HG03066 (cell line): Measurements from ENCODE around the gene ZYX.
"Not testable (repeated sequence)": the region's sequence is repeated elsewhere in the genome, so short reads cannot be mapped to it uniquely, and the experiment has no call there.

Experiments
- ATAC-seq: cut with Tn5 transposase; IDR thresholded peaks from one replicate; pipeline ENCODE4 v1.9.1; 2021; ENCODE audit warnings: low read depth; ENCODE audit not compliant: unreplicated experiment

Gene ZYX

DNA sequence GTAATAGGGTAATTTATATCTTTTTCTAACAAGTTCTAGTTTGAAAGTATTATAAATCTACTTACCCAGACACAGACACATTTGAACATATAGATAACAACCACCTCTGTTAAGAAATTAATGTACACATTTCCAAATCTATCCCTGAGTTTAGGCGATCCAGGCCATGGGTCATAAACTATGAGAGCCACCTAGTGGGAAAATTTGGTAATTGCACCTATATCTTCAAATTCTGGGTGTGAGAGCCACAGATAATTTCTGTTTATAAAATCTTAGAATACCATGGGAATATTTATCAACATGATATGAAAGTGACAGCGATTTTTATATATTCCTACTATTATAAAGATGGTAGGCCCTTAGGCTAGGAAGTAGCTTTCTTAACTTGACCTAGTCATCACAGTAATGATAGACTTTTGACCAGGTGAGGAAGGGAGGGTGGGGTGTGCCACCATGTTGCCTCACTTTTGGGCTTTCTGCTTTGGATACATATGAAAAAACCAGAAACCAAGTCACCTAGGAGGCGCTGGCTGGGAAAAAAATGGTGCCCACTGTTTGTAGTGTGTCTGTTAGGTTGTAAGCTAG is 35.5 kb downstream of the ZYX start:
- no peak for ATAC-seq

DNA sequence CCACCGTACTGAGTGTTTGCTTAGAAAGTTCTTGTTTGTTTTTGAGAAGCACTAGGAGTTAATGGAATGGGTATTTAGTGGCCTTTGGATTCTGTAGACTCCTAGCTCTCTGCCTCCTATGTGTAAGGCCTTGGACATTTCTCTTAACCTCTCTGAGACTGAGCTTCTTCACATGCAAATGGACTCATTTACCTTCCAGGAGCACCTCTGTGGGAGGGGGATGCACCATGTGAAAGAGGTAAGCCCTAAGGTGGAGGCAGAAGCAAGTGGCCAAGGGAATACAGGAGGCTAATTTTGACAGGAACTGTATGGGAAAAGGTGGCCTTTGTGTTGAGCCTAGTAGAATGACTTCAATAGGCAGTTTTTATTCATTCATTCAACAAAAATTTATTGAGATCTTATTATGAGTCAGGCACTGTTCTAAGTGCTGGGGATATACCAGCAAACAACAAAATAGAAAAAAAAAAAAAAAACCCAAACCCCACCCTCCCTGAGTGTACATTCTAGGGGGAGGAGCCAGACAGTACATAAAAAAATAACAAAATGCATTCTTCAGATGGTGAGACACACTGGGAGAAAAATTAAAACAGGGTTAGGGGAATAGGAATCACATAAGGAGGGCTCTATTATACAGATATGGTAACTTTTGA is 36.7 kb downstream of the ZYX start:
- ATAC-seq, result no peak

DNA sequence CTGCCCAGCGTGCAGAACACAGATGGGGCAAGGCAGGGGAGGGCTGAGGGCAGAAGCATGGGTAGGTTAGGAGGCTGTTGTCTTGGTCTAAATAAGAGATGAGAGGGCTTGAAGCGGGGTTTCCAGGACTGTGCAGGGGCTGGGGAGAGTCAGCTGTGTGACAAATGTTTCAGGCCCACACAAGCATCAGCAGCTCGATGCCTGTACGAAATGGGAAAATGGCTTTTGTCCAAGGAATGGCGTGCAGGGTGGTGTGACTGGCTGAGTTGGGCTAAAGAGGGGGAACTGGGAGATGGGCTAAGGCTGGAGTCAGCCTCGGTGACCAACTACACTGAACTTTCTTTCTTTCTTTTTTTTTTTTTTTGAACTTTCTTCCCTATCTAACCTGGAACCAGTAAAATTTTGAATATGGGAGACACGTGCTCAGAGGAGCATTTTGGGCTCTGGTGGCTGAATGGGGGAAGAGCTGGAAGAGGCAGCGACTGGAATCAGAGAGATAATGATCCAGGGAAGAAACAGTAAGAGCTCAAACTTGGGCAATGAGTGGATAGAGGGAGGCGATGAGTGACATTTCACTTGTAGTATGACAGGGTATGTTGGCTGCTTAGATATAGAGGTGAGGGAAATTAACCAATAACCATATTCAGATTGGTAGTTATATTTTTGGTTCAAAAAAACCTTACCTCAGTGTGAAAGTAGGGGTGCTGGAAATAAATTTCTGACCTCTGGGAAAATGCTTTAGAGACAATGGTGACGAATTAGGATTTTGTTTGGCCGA is 37.7 kb downstream of the ZYX start:
- no peak for ATAC-seq

DNA sequence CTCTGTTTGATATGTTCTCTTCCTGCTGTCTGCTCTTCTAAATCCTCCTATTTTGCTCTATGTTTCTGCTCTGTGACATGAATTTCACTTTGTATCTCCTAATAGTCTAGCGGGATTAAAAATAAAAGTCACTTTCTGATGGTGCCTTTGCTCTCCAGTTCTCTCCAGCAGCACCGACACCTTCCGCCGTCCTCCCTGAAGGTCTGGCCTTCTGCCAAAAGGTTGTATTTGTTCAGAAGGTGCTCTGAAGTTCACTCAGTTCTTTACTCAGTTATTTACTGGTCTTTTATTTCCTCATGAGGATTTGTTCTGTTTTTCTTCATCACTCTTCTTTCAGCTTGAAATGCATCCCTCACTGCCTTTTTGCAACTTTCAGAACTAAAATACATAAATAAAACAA is 38.7 kb downstream of the ZYX start:
- ATAC-seq, result no peak

DNA sequence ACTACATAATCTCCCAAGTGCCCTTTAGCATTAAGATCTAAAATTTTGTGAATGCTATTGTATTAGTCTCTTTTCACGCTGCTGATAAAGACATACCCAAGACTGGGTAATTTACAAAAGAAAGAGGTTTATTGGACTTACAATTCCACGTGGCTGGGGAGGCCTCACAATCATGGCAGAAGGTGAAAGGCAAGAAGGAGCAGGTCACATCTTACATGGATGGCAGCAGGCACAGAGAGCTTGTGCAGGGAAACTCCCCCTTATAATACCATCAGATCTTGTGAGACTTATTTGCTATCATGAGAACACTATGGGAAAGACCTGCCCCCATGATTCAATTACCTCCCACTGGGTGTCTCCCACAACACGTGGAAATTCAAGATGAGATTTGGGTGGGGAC is 39.5 kb downstream of the ZYX start:
- not testable (repeated sequence) for ATAC-seq

DNA sequence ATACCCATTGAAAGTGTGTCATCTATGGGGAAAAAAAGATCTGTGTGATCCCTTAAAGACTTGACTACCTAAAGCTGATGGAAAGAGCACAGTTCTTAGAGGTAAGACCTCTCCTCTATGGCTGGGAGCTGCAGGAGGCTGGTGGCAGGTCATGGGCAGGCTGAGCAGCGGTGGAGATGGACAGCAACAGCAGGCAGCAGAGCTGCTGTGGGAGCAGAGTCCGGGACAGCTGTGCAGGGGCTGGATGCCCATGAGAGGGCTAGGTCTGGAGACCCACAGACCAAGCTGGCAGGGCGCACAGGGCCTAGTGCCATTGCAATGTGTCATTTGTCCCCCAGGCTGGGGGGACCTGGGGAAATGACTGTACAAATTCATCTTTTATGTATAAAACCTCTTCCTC is 40.9 kb downstream of the ZYX start:
- ATAC-seq, result no peak

DNA sequence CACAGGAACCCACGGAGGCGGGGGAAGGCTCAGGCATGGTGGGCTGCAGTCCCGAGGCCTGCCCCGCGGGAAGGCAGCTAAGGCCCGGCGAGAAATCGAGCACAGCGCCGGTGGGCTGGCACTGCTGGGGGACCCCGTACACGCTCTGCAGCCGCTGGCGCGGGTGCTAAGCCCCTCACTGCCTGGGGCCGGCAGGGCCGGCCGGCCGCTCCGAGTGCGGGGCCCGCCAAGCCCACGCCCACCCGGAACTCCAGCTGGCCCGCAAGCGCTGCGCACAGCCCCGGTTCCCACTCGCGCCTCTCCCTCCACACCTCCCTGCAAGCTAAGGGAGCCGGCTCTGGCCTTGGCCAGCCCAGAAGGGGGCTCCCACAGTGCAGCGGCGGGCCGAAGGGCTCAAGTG is 43.3 kb downstream of the ZYX start:
- not testable (repeated sequence) for ATAC-seq

DNA sequence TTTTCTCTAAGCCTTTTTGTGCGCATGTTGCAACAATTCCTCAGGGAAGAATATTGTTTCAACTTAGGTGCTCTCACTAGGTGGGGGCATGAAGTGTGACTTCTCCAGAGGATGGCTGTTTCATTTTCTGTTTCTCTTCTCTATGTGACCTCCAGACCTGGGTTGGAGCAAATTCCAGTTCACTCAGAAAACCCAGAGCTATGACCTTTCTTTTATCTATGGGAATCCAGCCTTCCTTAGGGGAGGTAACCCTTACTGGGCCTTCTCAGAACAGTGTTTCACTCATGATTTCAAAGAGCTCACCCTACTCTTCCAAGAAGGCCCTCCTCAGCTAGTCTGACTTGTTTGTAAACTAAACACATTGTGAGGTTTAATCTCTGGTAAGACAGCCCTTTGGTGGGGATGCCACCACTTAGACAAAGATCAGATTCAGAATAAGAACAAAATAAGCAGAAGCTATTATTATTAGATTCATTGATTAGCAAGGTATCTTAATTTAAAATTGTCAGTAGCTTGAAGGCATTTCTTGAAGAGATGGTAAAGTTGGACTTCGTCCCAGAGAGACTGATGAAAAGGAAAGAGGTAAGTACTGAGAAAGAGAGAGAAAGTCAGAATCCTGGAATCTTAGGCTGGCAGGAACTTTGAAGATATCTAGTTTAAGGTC is 45.5 kb downstream of the ZYX start:
- no peak for ATAC-seq

DNA sequence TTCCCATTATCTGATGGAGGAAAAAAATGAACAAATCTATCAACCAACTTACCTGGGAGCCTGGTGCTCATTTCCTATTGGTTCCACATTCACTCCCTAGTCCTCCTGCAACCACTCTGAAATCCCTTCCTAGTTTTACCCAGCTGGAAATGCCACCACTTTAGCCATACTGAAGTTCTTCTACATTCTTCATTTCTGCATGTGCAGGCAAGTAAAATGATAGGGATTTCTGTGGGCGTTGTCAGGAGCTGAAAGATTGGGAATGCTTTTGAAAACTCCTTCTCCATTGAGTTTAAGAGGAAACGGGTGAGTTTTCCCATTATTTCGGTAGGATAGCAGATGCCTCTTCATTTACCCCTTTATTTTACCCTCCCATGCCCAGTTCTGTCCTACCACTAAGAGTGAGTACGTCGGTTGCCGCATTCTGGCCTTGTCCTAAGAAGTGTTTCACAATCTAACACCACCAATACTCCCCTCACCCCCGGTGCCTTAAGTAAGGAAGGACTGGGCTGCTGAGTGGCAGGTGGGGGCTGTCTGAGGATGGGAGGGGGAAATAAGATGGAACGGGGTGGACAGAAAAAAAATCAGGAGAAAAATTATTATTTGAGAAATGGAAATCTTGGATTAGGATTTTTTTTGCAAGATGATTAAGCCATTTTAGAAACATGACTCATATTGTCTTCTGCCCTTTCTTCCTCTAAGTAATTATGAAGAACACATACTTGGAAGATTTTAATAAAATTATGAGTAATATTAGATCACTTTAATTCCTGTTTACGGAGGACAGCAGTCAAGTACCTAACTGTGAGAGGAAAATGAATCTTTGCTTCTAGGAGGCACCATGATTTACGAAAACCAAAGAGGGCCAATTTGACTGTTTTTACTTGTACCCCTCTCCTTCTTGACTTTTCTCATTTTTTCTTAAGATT is 48.9 kb downstream of the ZYX start:
- ATAC-seq, result no peak

DNA sequence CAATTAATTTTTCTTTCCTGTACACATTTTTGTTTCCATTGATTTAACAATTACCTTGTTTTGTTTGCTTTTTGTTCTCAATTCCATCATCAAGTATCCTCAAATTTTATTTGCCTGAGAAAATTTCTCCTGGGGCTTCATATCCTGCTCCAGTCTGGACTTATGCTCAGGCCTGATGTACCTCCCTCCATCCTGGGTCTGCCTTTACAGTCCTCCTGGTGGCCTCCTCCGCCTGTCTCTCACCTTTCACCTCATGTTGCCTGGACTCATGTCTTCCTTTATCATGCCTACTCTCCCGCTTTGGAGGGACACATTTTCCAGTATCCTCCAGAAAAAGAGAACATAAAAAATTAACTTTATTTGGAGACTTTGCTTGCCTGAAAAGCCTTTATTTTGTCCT is 50.0 kb downstream of the ZYX start:
- ATAC-seq, result no peak

DNA sequence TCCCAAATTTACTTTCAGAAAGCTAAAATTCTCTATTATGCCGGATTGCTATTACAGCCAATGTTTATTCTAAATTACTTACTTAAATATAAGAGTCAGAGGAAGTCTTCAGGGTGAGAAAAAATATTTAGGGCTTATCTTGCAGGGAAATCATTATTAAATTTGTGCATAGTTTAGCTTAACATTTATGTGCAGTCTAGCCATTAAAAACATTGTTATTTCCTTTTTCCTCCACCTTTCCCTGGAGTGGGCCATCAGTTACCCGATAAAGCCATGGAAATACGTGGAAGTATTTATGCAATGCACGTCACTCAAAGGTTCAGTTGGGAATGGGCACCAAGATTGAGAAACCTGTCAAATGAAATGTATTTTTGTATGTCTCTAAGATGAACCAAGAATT is 52.6 kb downstream of the ZYX start:
- ATAC-seq, result no peak

DNA sequence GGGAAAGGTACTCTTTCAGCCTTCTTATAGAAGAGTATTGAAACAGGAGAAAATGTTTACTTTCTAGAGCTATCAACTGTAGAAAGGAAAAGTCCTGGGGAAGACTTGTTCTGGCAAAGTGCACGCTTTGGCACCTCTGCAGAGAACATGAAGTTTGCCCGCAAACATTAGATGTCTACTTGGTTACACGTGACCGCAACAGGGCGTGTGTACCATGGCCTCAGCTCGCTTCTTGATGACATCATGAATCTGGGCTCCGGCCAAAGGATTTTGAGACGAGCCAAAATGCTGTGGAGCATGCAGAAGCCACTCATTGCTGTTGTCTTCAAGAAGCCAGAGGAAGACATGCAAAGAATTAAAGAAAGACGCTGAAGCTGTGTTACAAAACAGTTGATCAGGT is 53.5 kb downstream of the ZYX start:
- no peak for ATAC-seq

DNA sequence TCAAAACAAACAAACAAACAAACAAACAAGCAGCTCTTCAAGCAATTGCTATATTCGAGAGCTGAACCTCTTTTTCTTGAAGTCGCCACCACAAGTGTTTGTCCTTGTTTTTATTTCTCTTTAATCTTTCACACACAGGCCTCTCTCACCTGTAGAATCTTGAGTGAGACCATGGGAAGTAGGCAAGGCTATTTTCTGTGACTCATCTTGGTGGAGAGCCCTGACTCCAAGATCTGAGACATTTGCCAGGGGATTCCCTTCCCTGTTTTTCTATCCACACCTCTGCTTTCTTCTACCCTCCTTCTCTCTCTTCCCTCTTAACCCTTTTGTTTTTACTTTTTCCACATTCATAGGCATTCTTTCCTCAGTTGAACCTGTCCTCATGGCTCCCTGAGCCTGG is 54.1 kb downstream of the ZYX start:
- ATAC-seq, result no peak

DNA sequence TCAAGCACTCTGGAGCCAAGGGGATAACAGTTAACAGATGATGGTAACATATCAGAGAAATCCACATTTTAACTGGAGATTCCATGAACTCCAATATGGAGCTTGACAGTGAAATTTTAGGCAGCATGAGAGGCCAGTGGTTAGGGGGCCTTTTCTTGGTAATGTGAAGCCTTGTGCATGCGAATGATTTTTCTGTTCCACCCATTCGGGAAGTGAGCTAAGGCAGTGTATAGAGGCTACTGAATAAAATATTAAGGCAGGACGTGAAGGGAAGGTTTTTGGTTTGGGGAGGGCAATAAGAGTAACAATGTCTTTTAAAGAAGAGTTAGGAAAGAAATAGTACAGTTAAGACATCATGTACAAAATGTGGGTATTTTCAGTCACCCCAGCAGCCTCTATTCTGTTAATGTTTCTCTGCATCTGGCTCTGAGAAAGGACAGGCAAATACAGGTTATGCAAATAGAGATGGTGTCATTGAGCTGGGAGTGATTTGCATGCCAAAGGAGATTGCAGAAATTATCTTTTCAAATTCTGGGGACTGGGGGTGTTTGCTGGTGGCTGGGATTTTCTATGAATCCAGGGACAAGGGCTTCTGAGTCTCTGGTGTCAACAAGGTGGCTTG is 55.3 kb downstream of the ZYX start:
- ATAC-seq, result peak; percentile 74

DNA sequence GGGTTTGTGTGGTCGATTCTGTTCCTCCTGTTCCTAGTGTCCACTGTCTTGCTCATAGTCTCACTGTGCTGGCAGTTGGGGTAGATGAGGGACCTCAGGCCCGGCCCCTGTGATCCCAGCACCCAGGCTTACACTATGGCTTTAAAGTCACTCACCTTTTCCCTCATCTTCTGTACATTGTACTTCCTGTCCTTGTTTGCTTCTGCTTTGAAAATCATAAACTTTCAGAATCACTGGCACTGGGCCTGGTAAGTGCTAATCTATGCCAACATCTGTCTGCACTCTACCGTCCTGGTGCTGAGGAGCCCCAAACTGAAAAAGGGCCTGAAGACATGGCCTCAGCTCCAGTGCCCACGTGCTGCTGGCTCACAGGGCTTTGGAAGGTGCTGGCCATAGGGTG is 56.4 kb downstream of the ZYX start:
- peak; percentile 39 for ATAC-seq

DNA sequence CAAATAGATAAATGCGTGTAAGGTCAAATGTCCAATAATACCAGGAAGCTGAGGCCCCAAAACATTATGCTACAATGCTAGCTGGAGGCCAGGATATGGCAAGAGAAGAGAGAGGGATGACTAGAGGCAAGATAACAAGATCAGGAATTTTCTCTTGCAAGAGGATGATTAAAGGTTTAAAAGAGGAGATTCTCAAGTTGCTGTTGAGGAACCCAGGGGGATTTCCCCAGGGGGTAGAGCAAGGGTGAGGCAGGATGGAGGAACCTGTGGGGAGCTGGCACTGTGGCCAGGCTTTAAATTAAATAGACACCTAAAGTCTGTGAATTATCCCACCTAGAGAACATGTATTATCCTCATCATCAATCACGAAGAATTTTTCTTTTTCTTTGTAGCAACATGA is 58.7 kb downstream of the ZYX start:
- ATAC-seq, result no peak
